Stimulated activated CD4-positive, alpha-beta T cell treated with anti-CD3 and anti-CD28 coated beads, Interleukin-1b, Interleukin-23, amount 100 ng/mL, for 4 hours (primary cell): Measurements from ENCODE around the gene ARHGAP18.

ENCODE experiments used
- DNase-seq, 2 donors: peaks; one replicate each; pipeline ENCODE4 v3.0.0-alpha.2; 2020; ENCODE audit warnings: low read depth in 2 of 2

The ARHGAP18 gene

DNA sequence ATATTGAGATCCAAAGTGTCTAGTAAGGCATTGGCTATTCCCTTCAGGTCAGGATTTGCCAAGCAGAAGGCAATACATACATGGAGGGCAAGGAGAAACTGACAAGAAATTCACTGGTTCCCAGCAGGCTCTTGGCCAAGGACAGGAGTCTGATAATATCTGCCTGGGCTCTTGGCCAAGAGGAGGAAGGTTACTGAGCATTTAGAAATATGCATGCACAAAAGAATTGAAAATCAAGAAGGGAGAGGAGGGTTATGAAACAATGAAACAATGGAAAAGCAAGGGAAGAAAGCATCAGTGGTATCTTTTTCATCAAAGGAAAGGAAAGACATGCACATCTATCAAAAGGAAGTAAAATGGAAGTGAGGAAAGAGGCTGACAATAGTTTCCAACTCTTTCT, 42.4 kb downstream of the ARHGAP18 start:
- DNase-seq: no peak

DNA sequence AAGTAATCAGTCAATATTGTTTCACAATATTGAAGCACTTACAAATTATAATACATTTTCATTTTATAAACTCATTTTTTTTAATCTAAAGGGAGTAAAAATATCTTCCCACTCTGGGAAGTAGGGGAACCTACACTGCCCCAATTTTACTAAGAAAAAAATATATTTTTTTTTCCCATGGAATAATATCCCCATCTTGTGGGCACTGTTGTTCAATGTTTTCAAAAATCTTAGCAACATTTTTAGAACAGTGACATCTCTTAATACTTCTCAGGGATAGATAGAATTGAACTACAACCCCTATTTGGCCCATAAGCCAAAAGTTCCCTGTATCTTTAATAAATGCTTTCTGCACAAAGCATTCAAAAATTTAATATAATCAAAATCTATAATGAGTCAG, 42.9 kb downstream of the ARHGAP18 start:
- no peak for DNase-seq

DNA sequence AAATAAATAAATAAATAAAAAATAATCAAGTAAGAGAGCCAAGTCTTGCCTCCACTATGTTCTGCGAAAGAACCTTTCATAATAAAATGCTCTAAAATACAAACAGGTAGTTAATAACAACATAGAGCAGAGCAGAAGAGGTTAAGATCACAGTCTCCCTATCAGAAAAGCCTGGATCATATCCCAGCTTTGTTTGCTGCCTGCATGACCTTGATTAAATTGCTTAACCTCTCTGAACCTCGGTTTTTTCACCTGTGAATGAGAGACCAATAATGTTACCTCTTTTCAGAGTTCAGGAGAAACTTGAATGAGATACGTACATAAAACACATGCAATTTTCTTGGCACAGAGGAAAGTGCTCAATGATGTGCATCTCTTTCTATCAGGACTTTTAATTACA, 44.4 kb downstream of the ARHGAP18 start:
- DNase-seq: no peak

DNA sequence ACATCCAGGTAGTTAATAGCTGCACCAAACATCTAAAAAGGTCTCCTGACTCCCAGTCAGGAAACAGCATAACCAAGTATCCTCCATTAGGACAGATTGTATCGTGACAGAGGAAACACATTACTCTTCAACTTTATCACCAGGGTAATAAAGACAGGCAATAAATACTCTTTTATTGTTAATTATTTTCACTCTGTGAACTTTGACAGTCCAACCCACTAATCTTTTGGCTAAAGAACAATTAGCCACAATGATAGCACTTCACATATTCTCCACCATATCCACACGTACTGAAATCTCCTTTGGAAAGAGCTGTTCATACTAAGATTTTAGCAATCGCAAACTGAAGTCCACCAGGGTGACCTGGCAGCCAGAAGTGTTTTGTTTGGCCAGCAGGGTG, 46.4 kb downstream of the ARHGAP18 start:
- no peak for DNase-seq

DNA sequence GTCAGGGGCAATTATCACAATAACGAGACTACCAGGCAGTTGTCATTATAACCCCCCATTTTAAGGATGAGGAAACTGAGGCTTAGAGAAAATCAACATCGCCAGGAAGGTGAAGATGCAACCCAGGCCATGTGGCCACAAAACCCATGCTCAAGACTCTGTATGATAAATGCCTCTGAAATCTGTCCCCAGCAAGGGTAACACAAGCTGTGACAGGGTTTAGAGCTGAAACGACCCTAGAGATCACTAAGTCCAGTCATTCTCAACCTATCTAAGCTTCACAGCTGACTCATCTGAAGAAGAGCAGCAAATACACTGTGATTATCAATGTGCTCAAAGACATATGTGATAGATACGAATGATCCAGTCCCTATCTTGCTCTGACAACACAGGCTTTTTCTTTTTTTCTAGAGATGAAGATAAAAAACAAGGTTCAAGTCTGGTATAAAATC, 47.0 kb downstream of the ARHGAP18 start:
- no peak for DNase-seq

DNA sequence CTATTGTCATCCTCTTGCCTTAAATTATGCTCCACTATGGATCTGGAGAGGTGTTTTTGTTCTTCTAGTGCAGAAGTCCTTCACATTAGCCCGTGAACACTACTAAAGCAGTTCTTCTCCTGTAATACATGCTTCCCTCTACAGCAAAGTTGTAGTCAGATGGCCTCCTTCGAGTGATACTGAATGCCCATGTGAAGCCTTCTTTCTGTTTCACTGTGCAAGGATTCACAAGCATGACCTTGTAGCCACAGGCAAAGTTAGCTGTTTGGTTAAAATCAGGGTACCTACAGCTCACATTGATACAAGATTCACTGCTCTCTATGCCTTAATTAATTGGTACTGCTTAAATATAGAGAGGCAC, 47.6 kb downstream of the ARHGAP18 start:
- DNase-seq: no peak

DNA sequence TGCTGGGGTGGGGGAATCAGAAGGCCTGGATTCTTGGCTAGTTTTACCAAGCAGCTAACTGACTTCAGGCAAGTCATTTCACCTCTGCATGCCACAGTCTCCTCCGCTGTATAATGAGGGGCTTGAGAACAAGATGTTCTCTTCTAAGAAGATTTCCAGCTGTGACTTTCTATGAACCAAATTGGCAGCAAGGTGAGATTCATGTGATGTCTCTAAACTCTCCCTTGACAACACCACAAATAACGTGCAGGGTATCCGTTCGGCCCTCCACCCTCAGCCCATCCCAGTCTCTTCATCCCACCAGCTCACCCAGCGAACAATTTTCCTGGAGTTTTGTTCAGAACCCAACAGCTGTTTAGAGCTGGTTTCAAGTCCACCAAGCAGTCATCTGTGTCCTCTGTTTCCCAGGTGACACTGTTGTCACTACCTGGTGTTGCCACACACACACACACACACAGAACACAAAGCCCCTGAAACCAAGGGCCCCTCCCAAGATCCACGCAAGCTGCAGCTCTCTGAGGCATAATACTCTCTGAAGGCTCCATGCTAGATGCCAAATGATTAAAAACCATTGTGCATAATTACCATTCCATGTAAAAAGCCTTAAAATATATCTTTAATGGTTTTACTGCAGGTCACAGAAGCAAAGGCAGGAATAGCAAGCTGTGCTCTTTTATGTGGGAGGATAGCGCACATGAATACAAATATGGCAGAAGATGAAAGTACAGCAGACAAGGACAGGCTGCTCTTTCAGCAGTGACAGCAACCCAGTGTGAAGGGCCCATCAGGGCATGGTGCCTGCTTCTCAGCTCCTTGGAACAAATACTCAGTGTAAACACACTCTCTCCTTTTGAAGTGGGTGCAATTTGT, 48.2 kb downstream of the ARHGAP18 start:
- no peak for DNase-seq

DNA sequence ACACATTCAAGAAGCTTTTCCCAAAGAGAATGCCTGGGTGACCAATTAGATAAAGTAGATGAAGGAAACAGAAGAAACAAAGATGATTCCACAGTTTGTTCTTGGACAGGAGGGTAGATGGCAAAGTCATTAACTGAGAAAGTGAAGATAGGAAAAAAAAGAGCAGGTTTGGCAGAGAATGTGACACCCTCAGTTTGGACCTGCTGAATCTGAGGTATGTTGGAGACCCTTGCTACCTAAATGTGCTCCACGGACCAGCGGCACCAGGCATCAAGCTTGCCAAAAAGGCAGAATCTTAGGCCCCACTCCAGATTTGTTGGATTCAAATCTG, 49.7 kb downstream of the ARHGAP18 start:
- no peak for DNase-seq

DNA sequence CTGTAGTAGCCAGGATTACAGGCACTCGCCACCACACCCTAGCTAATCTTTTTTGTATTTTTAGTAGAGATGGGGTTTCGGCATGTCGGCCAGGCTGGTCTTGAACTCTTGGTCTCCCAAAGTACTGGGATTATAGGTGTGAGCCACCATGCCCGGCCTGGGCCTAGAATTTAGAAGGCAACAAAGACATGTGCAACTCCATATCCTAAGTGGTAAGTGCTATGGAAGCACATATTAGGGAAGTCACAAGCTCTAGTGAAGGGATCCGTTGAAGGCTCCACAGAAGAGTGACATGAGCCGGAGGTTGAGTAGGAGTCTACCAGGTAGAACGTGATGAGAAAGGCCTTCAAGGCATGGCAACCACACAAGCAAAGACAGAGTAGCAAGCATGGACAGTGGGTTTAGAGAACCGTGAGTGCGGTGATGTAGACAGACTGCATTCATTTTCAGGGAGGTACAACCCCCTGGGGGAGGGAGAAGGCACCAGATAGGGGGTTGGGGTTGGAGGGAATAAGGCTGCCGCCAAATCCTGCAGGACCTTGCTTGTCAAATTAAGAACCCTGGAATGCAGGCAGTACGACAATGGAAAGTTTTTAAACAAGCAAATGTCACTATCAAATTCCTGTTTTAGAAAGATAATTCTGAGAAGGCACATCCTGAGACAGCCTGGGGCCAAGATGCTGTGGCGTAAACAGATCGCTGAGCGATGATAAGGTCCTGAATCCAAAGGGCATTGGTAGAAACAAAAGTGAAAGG, 50.2 kb downstream of the ARHGAP18 start:
- no peak for DNase-seq

DNA sequence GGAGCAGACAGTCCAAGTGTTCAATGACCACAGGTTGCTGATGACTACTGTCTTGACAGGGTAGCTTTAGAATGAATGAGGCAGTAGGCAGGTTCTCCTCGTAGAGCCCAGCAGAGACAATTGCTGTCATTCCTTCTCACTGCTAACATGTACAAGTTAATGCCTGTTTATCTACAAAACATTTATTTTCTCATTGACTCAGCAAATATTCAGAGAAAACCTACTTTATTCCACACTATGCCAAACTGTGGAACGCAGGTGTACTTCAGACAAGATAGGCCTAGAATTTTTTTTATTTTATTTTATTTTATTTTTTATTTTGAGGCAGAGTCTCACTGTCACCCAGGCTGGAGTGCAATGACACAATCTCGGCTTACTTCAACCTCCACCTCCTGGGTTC, 50.8 kb downstream of the ARHGAP18 start:
- DNase-seq: no peak

DNA sequence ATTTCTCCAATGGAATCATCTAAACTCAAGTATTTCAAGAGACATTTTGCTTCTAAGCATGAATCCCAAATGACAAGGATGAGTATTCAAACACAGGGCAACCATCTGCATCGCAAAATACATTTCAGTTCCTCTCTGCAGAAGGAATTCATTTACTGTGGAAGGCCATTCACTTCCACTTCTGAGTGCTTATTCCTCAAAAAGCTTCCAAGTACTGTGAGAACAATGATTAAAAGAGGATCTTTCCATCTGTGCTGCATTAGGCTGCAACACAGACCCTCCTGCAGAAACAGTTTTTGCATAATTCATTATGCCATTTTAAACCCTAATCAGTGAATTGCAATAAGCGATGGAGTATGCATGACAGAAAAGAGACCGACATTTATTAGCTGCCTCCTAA, 52.5 kb downstream of the ARHGAP18 start:
- no peak for DNase-seq

DNA sequence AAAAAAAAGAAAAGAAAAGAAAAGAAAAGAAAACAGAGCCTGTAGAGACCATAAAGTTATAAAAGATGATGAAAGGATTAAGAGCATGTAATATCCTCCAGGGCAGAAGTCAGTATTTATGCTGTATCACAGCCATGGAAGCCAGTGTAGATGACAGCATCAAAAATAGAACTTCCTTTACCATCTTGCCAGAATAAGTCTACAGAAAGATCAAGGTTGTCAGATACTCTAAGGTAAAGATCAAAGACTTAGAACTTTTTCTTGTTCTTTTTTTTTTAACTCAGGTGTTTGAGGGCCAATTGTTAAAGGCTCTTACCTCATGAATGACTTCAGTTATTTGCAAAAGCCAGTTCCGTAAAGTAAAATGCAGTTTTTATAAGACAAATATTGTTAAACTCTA, 54.6 kb downstream of the ARHGAP18 start:
- DNase-seq: no peak

DNA sequence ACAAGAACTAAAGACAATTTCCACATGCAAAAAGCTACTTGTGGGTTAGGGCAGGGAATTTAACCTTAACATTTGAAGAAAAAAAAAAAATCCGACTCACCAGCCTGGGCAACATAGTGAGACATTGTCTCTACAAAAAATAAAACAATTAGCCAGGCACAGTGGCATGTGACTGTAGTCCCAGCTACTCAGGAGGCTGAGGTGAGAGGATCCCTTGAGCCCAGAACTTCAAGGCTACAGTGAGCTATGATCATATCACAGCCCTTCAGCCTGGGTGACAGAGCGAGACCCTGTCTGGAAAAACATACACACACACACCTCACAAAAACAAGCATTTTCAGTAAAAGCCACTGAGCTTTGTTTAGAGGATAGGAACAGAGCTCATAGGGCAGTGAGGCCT, 56.2 kb downstream of the ARHGAP18 start:
- no peak for DNase-seq

DNA sequence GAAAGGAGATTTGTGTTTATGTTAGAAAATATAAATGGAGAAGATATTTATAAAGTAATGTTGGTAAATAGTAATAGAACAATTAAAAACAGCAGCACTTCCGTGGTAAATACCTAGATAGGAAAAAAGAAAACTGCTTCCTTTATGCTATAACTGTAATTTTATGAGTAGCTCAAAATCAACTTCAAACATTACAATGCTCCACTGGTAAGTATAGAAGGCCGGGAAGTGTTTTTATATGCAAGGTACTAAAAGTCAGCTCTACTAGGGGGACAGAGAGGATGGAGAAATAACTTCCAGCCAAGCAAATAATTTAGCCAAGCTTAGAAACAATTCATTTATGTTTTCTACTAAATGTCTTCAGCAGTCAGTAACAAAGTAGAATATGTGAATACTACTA, 56.7 kb downstream of the ARHGAP18 start:
- no peak for DNase-seq

DNA sequence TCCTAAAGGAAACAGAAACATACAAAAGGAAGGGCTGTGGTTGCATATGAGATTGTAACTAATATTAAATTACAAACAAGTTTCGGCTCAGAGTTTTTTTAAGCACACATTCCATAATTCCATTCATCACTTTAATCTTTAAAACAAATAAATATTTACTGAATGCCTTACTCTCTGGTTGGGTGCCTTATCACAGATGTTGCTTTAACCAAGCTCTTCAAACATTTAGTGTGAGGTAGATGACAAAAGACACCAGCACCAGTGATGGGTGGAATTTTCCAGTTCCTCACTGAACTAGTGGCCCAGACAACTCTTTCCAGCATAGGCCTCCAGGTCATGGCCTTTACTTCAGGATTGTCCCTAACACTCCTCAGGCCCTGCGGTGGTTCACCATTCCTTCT, 58.7 kb downstream of the ARHGAP18 start:
- no peak for DNase-seq

DNA sequence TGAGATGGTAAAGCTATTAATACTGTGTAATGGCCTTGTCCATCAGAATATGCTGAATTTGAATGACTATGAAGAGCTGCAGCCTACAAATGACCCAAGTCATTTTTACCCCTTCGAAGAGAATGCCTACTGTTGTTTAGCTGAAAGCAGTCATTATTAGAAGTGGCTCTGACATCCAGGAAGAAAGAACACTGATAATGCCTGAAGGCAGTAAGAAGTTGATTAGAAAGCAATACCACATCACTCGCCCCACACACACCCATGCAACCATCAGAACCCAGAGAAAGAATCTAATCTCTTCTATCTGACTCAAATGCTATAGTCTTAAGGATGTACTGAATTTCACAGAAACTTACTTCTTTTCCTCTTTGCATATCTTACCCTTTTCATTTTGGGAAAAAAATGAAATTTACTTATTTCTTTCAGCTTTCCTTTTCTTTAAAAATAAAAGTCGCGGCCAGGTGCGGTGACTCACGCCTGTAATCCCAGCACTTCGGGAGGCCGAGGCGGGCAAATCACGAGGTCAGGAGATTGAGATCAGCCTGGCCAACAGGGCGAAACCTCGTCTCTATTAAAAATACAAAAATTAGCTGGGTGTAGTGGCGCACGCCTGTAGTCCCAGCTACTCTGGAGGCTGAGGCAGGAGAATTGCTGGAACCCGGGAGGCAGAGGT, 61.0 kb downstream of the ARHGAP18 start:
- no peak for DNase-seq

DNA sequence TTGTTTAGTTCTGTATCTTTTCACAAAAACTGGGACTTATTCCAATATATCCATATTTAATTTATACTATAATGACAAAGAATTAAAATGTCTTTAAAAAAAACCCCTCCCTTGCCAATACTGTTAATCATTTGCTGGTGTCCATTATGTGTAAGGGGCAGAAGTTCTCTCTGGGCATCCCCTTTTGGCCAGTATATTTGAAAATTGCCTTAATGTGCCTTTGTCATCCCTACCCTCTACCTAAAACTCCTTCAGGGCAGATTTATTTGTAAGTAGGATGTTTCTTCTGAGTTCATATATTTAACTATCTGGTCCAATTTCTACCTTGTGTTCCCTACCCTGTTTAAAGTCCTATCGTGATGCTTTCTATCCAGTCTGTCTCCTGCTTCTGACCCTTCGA, 62.9 kb downstream of the ARHGAP18 start:
- DNase-seq: no peak

DNA sequence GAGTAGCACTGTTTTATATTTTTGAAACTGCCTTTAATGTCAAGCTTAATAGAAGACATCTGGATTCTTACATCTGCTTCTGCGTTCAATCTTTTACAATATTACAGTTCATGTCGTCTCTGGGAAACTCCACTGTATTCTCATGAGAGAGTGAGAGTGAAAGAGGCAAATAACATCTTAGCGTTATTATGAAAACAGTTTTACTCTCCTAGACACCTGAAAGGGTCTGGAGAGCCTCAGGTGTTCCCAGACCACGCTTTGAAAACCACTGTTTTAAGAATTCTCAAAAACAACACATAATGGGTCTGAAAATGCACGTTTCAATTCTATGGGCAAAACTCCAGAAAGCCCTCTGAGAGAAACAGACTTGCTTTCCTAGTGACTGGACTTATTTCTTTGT, 63.3 kb downstream of the ARHGAP18 start:
- DNase-seq: no peak

DNA sequence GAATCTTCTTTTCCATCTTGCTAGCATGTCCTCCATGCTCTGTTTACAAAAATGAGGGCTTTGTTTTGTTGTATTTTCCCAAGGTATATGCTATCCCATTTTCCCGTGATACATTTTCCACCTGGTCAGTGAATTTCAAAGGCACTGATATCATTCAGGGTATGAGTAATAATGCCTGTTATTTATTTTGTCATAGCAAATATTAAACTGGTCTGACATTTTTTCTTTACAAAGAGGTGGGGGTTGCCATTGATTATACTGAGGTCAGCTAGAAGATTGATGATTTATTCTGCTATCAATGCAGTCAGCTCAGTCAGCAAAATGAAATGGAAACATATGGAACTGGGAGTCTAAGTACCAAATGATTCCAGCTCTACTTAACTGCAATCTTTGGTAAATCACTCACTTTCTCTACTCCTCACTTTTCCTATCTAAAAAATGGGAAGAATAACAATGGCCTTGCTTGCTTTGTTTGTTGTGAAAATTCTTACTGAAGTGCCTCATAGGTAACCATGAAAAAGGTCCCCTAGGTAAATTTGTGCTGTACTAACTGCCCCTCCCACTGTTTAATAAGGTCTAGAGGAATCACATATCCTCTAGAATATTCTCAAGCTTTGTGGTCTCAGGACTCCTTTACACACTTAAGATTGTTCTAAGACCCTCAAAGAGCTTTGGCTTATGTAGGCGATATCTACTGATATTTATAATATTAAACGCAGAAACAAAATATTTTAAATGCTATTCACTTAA, 64.0 kb downstream of the ARHGAP18 start:
- DNase-seq: no peak

DNA sequence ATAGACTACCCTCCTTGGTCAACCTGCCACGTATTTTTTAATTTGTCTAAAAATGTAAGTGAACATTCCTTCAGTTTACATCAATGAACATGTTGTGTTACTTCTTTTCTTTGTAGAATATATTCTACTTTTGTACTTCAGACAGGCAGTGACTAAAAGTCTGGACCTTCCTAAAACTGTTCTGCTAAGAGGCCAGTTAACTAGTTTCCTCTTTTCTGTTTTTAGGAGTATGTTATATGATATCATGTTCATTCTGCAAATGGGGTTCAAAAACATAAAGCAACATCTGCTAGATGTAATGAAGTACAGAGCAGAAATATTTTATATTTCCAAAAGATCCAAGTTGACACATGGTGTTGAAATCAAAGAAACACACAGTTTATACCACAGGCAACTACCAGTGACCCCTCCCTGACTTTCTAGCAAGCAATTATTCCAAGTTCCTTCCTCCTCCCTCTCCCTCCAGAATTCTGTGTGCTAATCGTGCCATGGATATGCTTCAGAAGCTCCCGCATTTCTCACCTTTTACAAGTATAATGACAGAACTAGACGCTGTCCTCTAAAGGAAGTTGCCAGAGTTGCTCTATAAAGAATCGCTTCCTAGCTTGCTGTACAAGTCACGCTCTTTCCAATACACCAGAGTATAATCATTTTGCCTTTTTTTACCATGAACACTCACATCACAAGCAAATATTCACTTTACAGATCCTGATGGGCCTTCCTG, 64.7 kb downstream of the ARHGAP18 start:
- DNase-seq: no peak

DNA sequence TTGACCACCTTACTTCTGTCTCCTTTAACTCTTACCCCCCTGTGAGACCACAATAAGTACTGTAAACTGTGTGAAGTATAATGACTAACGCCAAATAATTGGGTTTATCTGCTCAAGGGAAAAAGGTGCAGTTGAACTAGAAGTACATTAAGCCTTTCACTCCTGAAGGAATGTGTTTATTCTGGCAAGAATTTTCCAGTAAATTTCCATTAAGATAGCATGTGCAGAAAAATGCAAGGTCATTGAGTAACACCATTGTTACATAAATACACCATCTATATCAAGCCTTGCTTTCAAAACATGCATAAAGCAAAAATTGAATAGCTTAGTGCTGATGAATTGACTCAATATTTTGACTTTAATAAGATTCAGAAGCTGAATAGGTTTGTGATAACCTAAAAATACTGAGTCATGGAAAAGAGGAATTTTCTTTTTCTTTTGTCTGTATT, 65.4 kb downstream of the ARHGAP18 start:
- no peak for DNase-seq
